Measurements from ENCODE around the gene ZNF488. TPM values are rescaled to one million over a fixed set of nuclear protein-coding genes. Genes with fewer than 3 reads are reported as not detected.
A peak's percentile ranks its signal among the peaks of the same experiment; 100 is the strongest.

The ZNF488 gene
- total and polyA plus RNA-seq, 8 donors = 0.43 to 15.1 (median 0.62) TPM; not detected in 2

DNA sequence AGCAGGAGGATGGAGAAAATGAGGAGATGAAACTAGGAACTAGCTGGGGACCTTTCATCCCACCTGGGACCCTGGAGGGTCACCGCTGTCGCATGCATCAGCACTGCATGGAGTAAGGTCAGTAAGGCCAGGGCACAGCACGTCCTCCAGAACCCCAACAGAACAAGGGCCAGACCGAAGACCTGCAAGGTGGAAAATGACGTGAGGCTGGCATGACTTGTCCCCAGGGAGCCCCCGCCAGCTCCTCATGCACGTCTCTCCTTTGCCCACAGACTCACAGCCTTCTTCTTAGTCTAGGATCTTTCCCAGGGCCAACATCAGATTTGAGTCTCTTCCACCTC is 4.7 kb downstream of the ZNF488 start:
- DNase-seq = peak in 1 of 2 donors; percentile 20
- 66 to 87% (median 82%) methylated on average over 6 to 7 of the region's 7 CpGs for WGBS, 5 donors
- H3K4me3 ChIP-seq = no peak overlapping the region
- H3K27me3 ChIP-seq = peaks cover 0 to 23% (median 0%) of the 10 kb centered on the region in 3 donors
- no peak overlapping the region for H3K27ac ChIP-seq
- intact Hi-C loops (cut with DNase I; ENCODE audit: low total_unique reads) = no loop called here
- H3K9me3 ChIP-seq = no peaks in the 10 kb centered on the region
- H3K36me3 ChIP-seq = no peaks in the 10 kb centered on the region
- TF ChIP-seq EP300 (IDR thresholded peaks at IDR 0.05) = no peak
- no peak for TF ChIP-seq POLR2A (IDR thresholded peaks at IDR 0.05)
- no peak for TF ChIP-seq CTCF (IDR thresholded peaks at IDR 0.05)
- TF ChIP-seq POLR2AphosphoS5 (IDR thresholded peaks at IDR 0.05) = no peak
- peaks cover 20 to 47% (median 34%) of the 10 kb centered on the region in 4 donors for H3K4me1 ChIP-seq

GRCh38 chr10:47378606-47379444 is 5.3 kb downstream of the ZNF488 start:
- 85 to 90% (median 87%) methylated on average over 15 of the region's 15 CpGs for WGBS, 5 donors
- no peak for DNase-seq

DNA sequence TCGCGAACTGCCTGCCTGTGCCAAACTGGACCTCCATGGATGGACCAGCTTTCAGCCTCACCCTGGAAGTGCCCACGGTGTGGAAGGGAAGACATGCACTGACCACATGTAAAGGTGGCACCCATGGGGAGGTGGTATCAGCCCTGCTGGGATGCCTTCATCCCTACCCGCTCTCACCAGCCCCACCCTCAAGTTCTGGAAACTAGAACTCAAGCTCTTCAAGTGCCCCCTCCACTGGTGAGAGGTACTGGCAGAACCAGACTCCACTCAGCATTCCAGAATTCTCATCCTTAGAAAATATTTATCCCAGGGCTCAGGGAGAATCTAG is 5.9 kb downstream of the ZNF488 start:
- 80 to 91% (median 83%) methylated on average over 4 of the region's 4 CpGs for WGBS, 5 donors

More at GRCh38 chr10:47378606-47379444, 5.3 kb downstream of the ZNF488 start:
- intact Hi-C loops (cut with DNase I; ENCODE audit: low total_unique reads) = no loop called here
- H3K27me3 ChIP-seq = peaks cover 0 to 23% (median 0%) of the 10 kb centered on the region in 3 donors
- H3K36me3 ChIP-seq = no peaks in the 10 kb centered on the region
- no peak overlapping the region for H3K27ac ChIP-seq
- H3K9me3 ChIP-seq = no peaks in the 10 kb centered on the region
- TF ChIP-seq POLR2AphosphoS5 (IDR thresholded peaks at IDR 0.05) = no peak
- no peak for TF ChIP-seq CTCF (IDR thresholded peaks at IDR 0.05)
- TF ChIP-seq POLR2A (IDR thresholded peaks at IDR 0.05) = no peak
- no peak for TF ChIP-seq EP300 (IDR thresholded peaks at IDR 0.05)
- peaks cover 17 to 46% (median 32%) of the 10 kb centered on the region in 4 donors for H3K4me1 ChIP-seq
- no peak overlapping the region for H3K4me3 ChIP-seq

More for the DNA sequence above, 5.9 kb downstream of the ZNF488 start:
- intact Hi-C loops (cut with DNase I; ENCODE audit: low total_unique reads) = no loop called here
- TF ChIP-seq POLR2AphosphoS5 (IDR thresholded peaks at IDR 0.05) = no peak
- no peak for TF ChIP-seq CTCF (IDR thresholded peaks at IDR 0.05)
- TF ChIP-seq EP300 (IDR thresholded peaks at IDR 0.05) = no peak
- no peak for TF ChIP-seq POLR2A (IDR thresholded peaks at IDR 0.05)
- H3K4me3 ChIP-seq = no peak overlapping the region
- H3K4me1 ChIP-seq = peaks cover 16 to 40% (median 28%) of the 10 kb centered on the region in 4 donors
- peak in 1 of 2 donors; percentile 20 for DNase-seq
- H3K9me3 ChIP-seq = no peaks in the 10 kb centered on the region
- H3K27me3 ChIP-seq = peaks cover 0 to 23% (median 0%) of the 10 kb centered on the region in 3 donors
- H3K36me3 ChIP-seq = no peaks in the 10 kb centered on the region
- no peak overlapping the region for H3K27ac ChIP-seq
